Stimulated activated CD4-positive, alpha-beta T cell treated with anti-CD3 and anti-CD28 coated beads, Interleukin-1b, Interleukin-23, amount 100 ng/mL, for 48 hours (primary cell): Measurements from ENCODE around the gene NFATC2IP.
"Not testable (repeated sequence)": the region's sequence is repeated elsewhere in the genome, so short reads cannot be mapped to it uniquely, and the experiment has no call there.

Source experiments
- DNase-seq: peaks from one replicate; pipeline ENCODE4 v3.0.0-alpha.2; 2020

Gene NFATC2IP

GRCh38 chr16:28974437-28975157 lies 23.9 kb downstream of the NFATC2IP start, which contains the start of gene SPNS1:
TSS of gene SPNS1 (plus strand) at chr16:28974778. CDS start at chr16:28975152, 374 bp downstream.
- peak; percentile 96 for DNase-seq

- DNase-seq, result no peak
These were observed 24.4 kb downstream of the NFATC2IP start for GRCh38 chr16:28975158-28975599.

GRCh38 chr16:28977703-28978662 lies 27.2 kb downstream of the NFATC2IP start:
- no peak for DNase-seq

GRCh38 chr16:28980330-28980729 lies 29.6 kb downstream of the NFATC2IP start:
- DNase-seq, result not testable (repeated sequence)

GRCh38 chr16:28980929-28981328 lies 30.2 kb downstream of the NFATC2IP start:
- no peak for DNase-seq

- peak; percentile 67 for DNase-seq
These were observed 30.8 kb downstream of the NFATC2IP start for GRCh38 chr16:28981517-28981916.

- DNase-seq, result no peak
These were observed 31.7 kb downstream of the NFATC2IP start for GRCh38 chr16:28982418-28982817.

- no peak for DNase-seq
These were observed 32.2 kb downstream of the NFATC2IP start for GRCh38 chr16:28982949-28983348.

- no peak for DNase-seq
These were observed 32.9 kb downstream of the NFATC2IP start for GRCh38 chr16:28983644-28984043.

- no peak for DNase-seq
These were observed 33.4 kb downstream of the NFATC2IP start for GRCh38 chr16:28984091-28984490.

- peak; percentile 69 for DNase-seq
These were observed 33.9 kb downstream of the NFATC2IP start, which contains the start of gene LAT for GRCh38 chr16:28984619-28985135. TSS of gene LAT (plus strand) at chr16:28985052. CDS start at chr16:28985418, 366 bp downstream.

- no peak for DNase-seq
These were observed 34.7 kb downstream of the NFATC2IP start for GRCh38 chr16:28985211-28986041.

GRCh38 chr16:28986046-28986445 lies 35.3 kb downstream of the NFATC2IP start:
- DNase-seq, result no peak

GRCh38 chr16:28986492-28986891 lies 35.8 kb downstream of the NFATC2IP start:
- no peak for DNase-seq

- DNase-seq, result no peak
These were observed 36.6 kb downstream of the NFATC2IP start for GRCh38 chr16:28987170-28987853.

GRCh38 chr16:28989363-28989762 lies 38.6 kb downstream of the NFATC2IP start:
- no peak for DNase-seq

GRCh38 chr16:28990375-28991040 lies 39.8 kb downstream of the NFATC2IP start:
- peak; percentile 82 for DNase-seq

GRCh38 chr16:28991687-28992086 lies 41.0 kb downstream of the NFATC2IP start:
- no peak for DNase-seq

- no peak for DNase-seq
These were observed 41.8 kb downstream of the NFATC2IP start for GRCh38 chr16:28992496-28992895.

GRCh38 chr16:28998837-28999236 lies 48.1 kb downstream of the NFATC2IP start:
- DNase-seq, result no peak

GRCh38 chr16:28999577-28999976 lies 48.8 kb downstream of the NFATC2IP start:
- no peak for DNase-seq
